Stimulated activated CD4-positive, alpha-beta T cell treated with anti-CD3 and anti-CD28 coated beads, Interleukin-1b, Interleukin-23, amount 100 ng/mL, for 48 hours (primary cell): ENCODE measurements around the gene SRSF7.
"Not testable (repeated sequence)": the region's sequence is repeated elsewhere in the genome, so short reads cannot be mapped to it uniquely, and the experiment has no call there.

Source experiments
- DNase-seq: peaks from one replicate; pipeline ENCODE4 v3.0.0-alpha.2; 2020

SRSF7 gene

DNA sequence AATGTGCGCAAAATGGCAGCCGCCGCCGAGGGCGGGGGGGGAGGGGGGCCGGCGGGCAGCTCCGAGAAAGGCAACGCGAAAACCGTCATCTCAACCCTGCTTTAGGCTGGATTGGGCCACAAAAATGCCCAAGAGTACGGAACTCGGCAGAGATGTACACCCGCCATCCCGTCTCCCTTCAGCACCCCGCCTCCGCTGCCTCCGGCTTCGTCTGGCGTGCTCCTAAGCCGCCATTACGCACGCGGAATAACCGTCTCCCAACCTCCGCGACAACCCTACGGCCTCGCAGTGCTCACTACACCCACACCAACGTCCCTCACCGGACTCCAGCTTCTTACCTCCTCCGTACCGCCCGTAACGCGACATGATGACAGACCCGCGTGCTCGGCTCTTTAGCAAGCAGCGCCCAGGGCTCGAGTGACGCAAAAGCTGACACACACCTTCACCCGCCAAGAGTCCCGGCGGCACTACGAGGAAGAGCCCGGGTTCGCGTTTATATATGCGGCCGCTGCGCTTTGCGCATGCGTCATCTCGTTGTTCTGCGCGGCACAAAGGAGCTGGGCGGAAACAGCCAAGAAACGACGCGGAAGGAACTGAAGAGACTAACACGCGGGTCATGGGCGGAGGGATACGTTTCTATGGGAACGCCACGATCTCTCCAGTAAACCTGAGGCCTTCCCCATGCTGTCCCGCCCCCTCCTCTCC is at the start of gene SRSF7:
Gene SRSF7, minus strand, starts transcription at position 471 of the 705 bp plus-strand sequence. Its CDS starts 105 bp downstream, at position 366.
- DNase-seq, result peak; percentile 96

GRCh38 chr2:38797953-38798352 is 46.8 kb upstream of the SRSF7 start:
- DNase-seq, result no peak

- DNase-seq, result no peak
Measured at GRCh38 chr2:38797250-38797676, 46.1 kb upstream of the SRSF7 start.

DNA sequence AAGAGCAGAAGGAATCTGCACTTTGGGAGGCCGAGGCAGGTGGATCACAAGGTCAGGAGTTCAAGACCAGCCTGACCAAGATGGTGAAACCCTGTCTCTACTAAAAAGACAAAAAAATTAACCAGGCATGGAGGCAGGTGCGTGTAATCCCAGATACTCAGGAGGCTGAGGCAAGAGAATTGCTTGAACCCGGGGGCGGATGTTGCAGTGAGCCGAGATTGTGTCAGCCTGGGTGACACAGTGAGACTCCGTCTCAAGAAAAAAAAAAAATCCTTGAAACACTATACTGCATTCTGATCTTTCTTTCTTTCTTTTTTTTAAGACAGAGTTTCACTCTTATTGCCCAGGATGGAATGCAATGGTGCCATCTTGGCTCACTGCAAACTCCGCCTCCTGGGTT is 43.9 kb upstream of the SRSF7 start:
- DNase-seq, result not testable (repeated sequence)

- DNase-seq, result no peak
Measured at GRCh38 chr2:38794235-38794946, 43.2 kb upstream of the SRSF7 start.

DNA sequence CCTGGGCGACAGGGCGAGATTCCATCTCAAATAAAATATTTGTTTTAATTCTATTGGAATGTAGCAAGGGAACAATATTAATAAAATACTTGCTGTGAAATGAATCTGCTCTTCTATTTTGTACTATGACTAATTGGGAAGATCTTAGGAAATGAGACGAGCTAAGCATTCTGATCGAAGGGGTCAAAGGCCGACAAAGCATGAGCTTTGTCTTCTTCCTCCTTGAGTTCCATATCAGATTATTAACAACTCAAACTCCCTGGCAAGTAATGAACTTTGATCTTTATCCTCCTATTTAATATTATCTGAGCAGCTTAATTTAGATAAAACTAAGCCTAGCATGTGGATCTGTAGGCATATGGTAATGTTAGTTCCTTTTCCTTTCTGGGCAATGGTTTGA is 42.4 kb upstream of the SRSF7 start:
- DNase-seq, result no peak

DNA sequence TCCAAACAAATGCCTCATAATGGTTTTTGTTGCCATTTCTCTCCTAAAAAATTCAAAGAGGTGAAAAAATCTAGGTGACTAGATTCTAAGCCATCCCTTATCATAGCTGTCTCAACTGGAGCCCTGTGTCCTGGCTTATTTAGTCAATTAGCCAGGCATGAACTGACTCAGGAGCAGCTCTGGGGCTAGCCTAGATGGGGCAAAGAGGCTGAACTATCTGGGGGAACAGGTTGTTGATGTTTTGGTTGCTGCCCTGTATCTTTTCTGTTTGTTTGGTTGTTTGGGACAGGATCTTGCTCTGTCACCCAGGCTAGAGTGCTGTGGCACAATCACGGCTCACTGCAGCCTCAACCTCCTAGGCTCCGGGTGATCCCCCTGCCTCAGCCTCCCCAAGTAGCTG is 41.6 kb upstream of the SRSF7 start:
- no peak for DNase-seq

DNA sequence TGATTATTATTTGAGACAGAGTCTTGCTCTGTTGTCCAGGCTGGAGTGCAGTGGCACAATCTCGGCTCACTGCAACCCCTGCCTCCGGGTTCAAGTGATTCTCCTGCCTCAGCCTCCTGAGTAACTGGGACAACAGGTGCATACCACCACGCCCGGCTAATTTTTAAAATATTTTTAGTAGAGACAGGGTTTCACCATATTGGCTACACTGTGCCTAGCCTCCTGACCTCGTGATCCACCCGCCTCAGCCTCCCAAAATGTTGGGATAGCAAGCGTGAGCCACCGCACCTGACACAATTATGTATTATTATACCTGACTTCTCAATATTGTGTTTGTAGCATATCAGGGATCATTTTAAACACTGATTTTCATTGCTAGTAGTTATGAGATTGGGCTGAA is 41.2 kb upstream of the SRSF7 start:
- not testable (repeated sequence) for DNase-seq

DNA sequence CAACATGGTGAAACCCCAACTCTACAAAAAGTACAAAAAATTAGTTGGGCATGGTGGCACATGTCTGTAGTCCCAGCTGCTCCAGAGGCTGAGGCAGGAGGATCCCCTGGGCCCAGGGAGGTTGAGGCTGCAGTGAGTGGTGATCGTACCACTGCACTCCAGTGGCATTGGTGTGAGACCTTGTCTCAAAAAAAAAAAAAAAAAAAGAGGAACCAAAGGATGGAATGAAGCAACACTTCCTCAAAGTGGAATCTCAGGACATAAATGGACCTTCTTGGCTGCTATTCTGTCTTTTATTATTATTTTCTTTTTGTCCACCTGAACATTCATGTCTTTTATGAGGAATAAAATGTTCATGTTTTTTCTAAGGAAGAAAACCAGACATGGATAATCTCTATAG is 40.6 kb upstream of the SRSF7 start:
- no peak for DNase-seq

DNA sequence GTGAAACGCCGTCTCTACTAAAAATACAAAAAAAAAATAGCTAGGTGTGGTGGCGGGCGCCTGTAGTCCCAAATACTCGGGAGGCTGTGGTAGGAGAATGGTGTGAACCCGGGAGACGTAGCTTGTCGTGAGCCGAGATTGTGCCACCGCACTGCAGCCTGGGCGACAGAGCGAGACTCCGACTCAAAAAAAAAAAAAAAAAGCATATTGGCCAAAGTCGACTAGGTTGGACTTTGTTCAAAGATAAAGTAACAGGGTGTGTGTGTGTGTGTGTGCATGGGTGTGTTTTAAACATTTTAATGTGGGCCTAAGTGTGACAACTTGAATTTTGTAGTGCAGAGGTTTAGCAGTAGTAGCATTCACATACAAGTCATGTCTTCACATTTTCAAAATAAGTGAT is 38.5 kb upstream of the SRSF7 start:
- no peak for DNase-seq

GRCh38 chr2:38788306-38788705 is 37.1 kb upstream of the SRSF7 start:
- no peak for DNase-seq

GRCh38 chr2:38783586-38783985 is 32.4 kb upstream of the SRSF7 start:
- no peak for DNase-seq

DNA sequence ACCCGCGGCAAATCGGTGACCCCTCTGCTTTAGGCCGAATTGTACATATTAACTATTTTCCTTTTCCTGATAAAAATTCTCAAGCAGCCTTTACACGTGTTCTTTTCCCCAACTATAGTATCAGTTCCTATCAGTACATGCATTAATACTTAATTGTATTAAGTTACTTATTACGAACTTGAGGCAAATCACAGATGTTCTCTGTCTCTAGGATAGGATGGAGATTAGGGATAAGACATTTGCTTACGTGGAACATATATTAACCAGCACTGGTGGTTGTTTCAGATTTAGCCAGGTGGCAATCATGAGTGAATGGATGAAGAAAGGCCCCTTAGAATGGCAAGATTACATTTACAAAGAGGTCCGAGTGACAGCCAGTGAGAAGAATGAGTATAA is 27.5 kb upstream of the SRSF7 start:
- no peak for DNase-seq

DNA sequence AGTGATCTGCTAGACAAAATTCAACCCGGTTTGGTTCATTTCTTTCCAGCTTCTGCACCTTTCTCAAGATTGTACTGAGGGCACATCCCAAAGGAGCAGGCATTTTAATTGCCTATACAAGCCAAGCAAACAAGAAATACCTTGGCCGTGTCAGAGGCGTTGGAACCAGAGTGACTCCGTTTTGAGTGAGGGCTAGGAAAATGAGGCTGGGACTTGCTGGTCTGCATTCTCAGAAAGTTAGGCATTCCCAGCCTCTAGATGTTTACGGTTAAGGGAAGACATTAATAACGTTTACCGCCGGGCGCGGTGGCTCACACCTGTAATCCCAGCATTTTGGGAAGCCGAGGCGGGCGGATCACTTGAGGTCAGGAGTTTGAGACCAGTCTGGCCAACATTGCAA is 25.4 kb upstream of the SRSF7 start:
- no peak for DNase-seq

DNA sequence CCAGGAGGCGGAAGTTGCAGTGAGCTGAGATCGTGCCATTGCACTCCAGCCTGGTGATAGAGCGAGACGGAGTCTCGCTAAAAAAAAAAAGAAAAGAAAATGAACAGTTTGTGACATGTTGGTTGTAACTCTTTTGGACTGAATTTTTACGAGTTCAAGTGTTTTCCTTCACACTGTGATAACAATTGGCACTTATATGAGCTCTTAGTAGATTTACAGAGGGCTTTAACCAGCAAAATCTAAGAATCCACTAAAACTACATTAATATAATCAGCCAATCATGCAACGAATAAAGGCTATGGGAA is 24.7 kb upstream of the SRSF7 start:
- DNase-seq, result no peak

- no peak for DNase-seq
Measured at GRCh38 chr2:38775097-38775920, 24.1 kb upstream of the SRSF7 start.

GRCh38 chr2:38771632-38772031 is 20.5 kb upstream of the SRSF7 start:
- no peak for DNase-seq

DNA sequence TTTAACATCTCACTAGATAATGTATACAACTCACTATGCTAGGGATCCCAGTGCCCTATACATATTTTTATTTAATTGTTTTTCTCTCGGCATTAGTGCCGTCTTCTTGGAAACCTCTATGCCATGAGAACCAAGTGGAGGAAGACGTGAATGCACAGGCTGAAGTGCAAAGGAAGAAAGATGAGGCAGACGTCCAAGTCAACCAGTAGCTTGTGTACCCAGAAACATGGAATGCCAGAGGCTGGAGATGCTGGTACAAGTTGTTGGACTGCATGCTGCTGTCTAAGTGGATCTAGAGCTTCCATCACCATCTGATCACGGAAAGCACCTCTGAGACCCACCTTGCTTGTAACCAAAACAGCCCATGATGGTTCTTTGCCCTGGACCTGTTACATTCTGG is 14.4 kb upstream of the SRSF7 start:
- DNase-seq, result no peak

GRCh38 chr2:38765149-38765548 is 14.0 kb upstream of the SRSF7 start:
- DNase-seq, result no peak

DNA sequence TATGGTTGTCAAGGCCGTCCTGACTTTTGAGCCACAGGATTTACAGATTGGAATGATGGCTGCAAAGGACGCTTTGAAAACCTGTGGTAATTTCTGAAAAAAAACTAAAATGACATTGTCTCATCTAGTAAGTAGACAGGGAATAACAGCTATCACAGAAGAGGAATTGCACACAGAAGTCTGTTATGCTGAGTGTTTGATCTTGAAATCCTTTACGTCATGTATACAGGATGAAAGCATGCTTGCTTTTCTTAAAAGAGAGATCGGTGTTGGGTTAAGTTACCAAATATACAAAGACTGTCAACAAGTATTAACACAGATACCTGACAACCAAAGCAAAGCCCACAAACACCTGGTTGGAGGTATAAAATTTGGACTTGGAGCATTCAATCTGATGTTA is 12.6 kb upstream of the SRSF7 start:
- no peak for DNase-seq

DNA sequence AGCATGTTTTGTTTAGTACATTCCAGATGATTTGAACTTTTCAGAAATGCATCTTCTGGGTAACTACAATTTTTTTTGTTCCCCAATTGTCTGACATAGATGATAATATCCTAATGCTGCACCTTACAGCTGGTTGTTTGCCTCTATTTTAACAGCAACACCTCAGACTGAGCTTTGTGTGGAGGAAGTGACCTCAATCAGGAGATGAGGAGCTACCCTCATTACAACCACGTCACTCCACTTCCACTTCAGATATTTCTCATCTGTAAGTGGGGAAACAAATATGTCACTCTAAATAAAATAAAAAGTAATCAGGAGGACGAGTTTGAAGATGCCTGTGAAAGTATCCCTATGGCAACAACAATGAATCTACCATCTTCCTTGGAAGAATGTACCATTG is 12.1 kb upstream of the SRSF7 start:
- DNase-seq, result no peak

DNA sequence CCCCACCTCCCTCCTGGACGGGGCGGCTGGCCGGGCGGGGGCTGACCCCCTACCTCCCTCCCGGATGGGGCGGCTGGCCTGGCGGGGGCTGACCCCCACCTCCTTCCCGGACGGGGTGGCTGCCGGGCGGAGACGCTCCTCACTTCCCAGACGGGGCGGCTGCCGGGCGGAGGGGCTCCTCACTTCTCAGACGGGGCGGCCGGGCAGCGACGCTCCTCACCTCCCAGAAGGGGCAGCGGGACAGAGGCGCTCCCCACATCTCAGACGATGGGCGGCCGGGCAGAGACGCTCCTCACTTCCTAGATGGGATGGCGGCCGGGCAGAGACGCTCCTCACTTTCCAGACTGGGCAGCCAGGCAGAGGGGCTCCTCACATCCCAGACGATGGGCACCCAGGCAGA is 4.7 kb upstream of the SRSF7 start:
- DNase-seq, result not testable (repeated sequence)

GRCh38 chr2:38754506-38754905 is 3.3 kb upstream of the SRSF7 start:
- DNase-seq, result no peak

- no peak for DNase-seq
Measured at GRCh38 chr2:38754049-38754448, 2.9 kb upstream of the SRSF7 start.
